EH (cell line): ENCODE data around the gene KLRC2.
A peak's percentile ranks its signal among the peaks of the same experiment; 100 is the strongest.
"Not testable (repeated sequence)": the region's sequence is repeated elsewhere in the genome, so short reads cannot be mapped to it uniquely, and the experiment has no call there.

ENCODE experiments used
- DNase-seq: peaks from one replicate; pipeline ENCODE4 v3.0.0-alpha.2; 2015; ENCODE audit warnings: low read depth

KLRC2 gene

GRCh38 chr12:10435816-10436215, at the start of gene KLRC2:
KLRC2 (minus strand) TSS chr12:10436010; CDS start chr12:10435986, 24 bp downstream.
- peak; percentile 66 for DNase-seq

- DNase-seq: not testable (repeated sequence)
Observed at GRCh38 chr12:10481901-10482300, 46.1 kb upstream of the KLRC2 start.

GRCh38 chr12:10472808-10473207, 37.0 kb upstream of the KLRC2 start:
- DNase-seq: not testable (repeated sequence)

GRCh38 chr12:10469701-10470100, 33.9 kb upstream of the KLRC2 start:
- DNase-seq: no peak

DNA sequence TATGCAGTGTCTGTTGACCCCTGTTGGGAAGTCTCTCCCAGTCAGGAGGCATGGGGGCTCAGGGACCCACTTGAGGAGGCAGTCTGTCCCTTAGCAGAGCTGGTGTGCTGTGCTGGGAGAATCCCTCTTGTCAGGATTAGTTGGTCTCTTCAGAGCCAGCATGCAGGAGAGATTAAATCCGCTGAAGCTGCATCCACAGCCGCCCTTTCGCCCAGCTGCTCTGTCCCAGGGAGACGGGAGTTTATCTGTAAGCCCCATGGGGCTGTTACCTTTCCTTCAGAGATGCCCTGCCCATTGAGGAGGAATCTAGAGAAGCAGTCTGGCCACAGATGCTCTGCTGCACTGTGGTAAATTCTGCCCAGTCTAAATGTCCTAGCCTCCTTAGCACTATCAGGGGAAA, 30.5 kb upstream of the KLRC2 start:
- no peak for DNase-seq

- DNase-seq: no peak
Observed at GRCh38 chr12:10457760-10458159, 21.9 kb upstream of the KLRC2 start.

DNA sequence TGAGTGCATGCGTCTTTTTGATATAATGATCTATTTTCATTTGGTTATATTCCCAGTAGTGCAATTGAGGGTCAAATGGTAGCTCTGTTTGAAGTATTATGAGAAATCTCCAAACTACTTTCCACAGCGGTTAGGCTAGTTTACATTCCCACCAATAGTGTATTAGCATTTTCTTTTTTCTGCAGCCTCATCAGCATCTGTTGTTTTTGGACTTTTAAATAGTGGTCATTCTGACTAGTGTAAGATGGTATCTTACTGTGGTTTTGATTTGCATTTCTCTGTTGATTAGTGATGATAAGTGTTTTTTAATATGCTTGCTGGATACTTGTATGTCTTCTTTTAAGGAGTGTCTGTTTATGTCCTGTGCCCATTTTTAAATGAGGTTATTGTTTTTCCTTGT, 21.0 kb upstream of the KLRC2 start:
- no peak for DNase-seq

GRCh38 chr12:10455766-10456165, 20.0 kb upstream of the KLRC2 start:
- DNase-seq: no peak

- no peak for DNase-seq
Observed at GRCh38 chr12:10454531-10454930, 18.7 kb upstream of the KLRC2 start.

DNA sequence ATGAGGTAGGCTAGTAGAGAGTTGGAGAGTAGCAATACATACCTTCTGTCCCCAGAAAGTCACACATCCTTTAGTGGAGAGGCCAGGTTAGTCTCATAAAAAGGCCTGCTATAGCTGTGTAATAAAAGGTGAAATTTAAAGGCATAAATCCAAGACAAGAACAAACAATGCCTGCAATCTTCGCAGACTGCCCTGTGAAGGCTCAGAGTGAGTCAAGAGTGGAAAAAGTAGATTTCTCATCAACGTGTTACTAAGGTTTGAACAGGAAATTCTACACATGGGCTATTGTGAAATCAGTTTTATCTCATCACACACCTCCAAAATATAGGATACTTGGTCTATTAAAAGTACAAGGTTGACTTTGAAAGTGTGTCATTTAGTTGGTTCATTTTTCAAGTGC, 17.3 kb upstream of the KLRC2 start, which contains the start of gene KLRC1:
Gene KLRC1, minus strand, starts transcription at position 222 of the 400 bp plus-strand sequence. CDS start 2,221 bp downstream, outside the sequence.
- DNase-seq: no peak

GRCh38 chr12:10448236-10448635, 12.4 kb upstream of the KLRC2 start:
- no peak for DNase-seq

GRCh38 chr12:10446052-10446451, 10.2 kb upstream of the KLRC2 start:
- DNase-seq: not testable (repeated sequence)

- DNase-seq: not testable (repeated sequence)
Observed at GRCh38 chr12:10441144-10441543, 5.3 kb upstream of the KLRC2 start.

GRCh38 chr12:10439608-10440274, 3.9 kb upstream of the KLRC2 start:
- DNase-seq: peak; percentile 32

DNA sequence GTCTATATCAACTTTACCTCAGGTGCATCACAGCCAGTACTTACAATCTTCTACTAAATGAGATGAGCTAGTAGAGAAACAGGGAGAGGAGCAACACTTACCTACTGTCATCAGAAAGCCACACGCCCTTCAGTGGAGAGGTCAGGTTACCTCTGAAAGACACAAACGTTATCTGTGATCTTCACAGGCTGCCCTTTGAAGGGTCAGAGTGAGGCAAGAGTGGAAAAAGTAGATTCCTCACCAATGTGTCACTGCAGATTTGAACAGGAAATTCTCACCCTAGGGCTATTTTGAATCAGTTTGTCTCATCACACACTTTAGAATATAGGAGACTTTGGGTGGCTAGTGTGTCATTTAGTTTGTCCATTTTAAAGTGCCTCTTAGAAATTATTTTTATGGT, 1.8 kb upstream of the KLRC2 start:
- DNase-seq: not testable (repeated sequence)

DNA sequence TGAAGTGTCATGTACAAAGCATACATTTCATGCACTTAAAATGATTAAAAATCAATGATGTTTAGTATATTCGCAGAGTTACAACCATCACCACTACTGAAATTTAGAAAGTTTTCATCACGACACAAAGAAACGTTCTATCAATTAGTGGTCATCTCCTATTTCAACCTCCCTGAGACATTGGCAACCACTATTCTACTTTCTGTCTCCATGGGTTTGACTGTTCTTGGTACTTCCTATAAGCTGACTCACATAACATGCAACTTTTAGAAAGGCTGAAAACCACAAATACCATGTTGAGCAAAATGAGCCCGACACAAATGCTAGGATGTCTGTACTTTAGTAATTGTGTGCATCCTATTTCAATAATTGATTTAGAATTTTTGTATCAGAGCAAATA, 5.2 kb downstream of the KLRC2 start:
- DNase-seq: peak; percentile 19

DNA sequence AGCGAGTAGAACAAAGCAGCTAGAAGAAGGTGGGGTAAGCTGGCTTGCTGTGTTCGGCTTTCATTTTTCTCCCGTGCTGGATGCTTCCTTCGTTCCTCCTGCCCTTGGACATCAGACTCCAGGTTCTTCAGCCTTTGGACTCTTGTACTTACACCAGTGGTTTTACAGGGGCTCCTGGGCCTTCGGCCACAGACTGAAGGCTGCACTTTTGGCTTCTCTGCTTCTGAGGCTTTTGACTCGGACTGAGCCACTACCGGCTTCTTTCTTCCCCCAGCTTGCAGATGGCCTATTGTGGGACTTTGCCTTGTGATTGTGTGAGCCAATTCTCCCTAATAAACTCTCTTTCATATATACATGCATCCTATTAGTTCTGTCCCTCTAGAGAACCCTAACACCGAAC, 9.9 kb downstream of the KLRC2 start:
- DNase-seq: not testable (repeated sequence)

GRCh38 chr12:10424260-10424899, 11.4 kb downstream of the KLRC2 start:
- peak; percentile 13 for DNase-seq

- not testable (repeated sequence) for DNase-seq
Observed at GRCh38 chr12:10422159-10422558, 13.7 kb downstream of the KLRC2 start.

GRCh38 chr12:10420334-10420733, 15.5 kb downstream of the KLRC2 start, which contains the start of gene KLRC3:
KLRC3 (minus strand) TSS chr12:10420595; CDS start chr12:10420550, 45 bp downstream.
- peak; percentile 24 for DNase-seq

- no peak for DNase-seq
Observed at GRCh38 chr12:10409392-10409791, 26.4 kb downstream of the KLRC2 start, which contains the start of gene KLRC4. KLRC4 (minus strand) TSS chr12:10409757; CDS start chr12:10409575, 182 bp downstream.

- DNase-seq: no peak
Observed at GRCh38 chr12:10408842-10409241, 27.0 kb downstream of the KLRC2 start.

DNA sequence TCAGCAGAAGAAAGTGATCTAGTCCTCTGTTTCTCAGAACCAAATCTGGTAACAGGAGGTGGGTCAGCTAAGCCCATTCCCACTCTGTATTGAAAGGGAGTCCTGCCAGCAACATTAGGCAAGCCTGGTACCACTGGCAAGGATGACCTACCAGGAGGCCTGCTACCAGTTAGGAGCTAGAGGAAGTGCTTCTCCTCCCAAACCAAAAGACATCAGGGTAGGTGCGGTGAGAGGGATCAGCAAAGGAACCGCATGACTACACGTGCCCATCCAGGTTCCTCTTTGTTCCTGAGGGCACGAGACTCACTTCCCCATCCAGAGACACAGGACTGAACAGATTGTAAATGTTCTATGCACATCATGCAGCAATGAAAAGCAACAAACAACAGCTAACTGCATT, 29.1 kb downstream of the KLRC2 start:
- no peak for DNase-seq
